GM21576 (cell line): ENCODE results near the gene IRF2BP2.

Experiments used
- ATAC-seq: cut with Tn5 transposase; IDR thresholded peaks from one replicate; pipeline ENCODE4 v1.9.1; 2021; ENCODE audit warnings: mild to moderate bottlenecking, moderate library complexity; ENCODE audit not compliant: unreplicated experiment

Gene IRF2BP2

GRCh38 chr1:234614081-234614489, 4.1 kb upstream of the IRF2BP2 start:
- no peak for ATAC-seq

DNA sequence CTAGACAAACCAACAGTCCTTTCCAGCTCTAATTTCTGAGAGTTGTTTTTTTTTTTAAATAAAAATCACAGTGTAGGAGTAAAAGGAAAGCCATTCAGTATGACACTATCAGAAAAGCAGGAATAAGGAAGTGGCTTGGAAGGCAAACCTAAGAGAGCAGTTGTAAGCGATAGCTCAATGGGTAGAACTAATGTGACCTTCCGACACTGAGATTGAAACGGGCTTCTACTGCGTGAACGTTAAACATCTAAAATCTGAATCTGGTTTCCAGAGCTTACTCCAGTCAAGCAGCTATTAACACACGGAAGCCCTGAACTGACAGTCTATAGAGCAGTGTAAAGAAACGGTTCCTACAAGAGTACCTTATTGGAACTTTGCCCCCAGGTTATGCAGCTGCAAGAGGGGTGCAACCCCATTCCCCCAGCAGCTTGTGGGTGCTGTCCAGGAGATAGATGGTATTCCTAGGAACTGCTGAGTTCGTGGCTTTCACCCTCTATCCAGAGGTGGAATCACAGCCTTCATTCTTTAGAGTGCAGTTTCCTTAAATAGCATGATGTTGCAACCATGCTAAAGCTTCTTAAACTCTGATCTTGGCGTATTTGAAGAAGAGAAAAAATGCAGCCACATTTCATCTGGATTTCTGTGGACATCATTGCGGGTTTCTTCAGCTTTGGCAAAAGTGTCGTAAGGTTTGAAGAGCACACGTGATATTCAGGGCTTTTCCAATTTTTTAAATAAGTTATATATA, 3.3 kb upstream of the IRF2BP2 start:
- ATAC-seq = no peak

- peak; percentile 30 for ATAC-seq
Observed at GRCh38 chr1:234612352-234613127, 2.6 kb upstream of the IRF2BP2 start.

- no peak for ATAC-seq
Observed at GRCh38 chr1:234611847-234612351, 1.9 kb upstream of the IRF2BP2 start.

GRCh38 chr1:234611225-234611846, 1.4 kb upstream of the IRF2BP2 start:
- peak; percentile 17 for ATAC-seq

GRCh38 chr1:234610666-234611224, 767 bp upstream of the IRF2BP2 start:
- peak; percentile 40 for ATAC-seq

- no peak for ATAC-seq
Observed at GRCh38 chr1:234609691-234610042, 311 bp downstream of the IRF2BP2 start.

DNA sequence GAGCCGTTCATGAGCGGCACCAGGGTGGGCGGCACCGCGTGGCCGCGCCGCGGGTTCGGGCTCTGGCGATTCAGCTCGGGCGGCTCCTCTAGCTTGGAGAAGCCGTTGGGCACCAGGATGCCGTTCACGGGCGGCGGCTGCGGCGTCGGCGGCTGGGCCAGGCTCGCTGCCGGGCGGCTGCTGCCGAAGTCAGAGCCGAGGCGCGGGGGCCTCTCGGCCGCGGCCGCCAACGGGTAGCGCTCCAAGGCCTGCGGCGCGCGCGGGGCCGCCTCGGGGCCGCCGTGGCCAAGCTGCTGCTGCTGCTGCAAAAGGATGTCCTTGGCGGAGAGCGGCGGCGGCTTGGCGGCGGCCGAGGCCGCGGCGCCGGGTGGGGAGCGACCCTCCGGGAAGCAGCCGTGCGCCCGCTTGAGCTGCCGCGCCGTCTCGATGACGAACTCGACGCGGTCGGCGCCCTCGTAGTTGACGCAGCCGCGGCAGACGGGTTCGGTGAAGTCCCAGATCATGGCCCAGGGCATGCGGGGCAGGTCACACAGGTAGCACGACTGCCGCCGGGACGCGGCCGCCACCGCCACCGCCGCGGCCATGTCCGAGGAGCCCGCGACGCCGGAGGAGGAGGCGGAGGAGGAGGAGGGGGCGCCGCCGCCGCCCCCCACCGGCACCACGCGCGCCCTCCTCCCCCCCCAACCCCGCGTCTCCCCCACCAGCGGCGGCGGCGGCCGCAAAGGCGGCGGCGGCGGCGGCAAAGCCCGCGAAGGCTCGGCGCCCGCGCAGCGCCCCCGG, 877 bp downstream of the IRF2BP2 start:
- no peak for ATAC-seq

DNA sequence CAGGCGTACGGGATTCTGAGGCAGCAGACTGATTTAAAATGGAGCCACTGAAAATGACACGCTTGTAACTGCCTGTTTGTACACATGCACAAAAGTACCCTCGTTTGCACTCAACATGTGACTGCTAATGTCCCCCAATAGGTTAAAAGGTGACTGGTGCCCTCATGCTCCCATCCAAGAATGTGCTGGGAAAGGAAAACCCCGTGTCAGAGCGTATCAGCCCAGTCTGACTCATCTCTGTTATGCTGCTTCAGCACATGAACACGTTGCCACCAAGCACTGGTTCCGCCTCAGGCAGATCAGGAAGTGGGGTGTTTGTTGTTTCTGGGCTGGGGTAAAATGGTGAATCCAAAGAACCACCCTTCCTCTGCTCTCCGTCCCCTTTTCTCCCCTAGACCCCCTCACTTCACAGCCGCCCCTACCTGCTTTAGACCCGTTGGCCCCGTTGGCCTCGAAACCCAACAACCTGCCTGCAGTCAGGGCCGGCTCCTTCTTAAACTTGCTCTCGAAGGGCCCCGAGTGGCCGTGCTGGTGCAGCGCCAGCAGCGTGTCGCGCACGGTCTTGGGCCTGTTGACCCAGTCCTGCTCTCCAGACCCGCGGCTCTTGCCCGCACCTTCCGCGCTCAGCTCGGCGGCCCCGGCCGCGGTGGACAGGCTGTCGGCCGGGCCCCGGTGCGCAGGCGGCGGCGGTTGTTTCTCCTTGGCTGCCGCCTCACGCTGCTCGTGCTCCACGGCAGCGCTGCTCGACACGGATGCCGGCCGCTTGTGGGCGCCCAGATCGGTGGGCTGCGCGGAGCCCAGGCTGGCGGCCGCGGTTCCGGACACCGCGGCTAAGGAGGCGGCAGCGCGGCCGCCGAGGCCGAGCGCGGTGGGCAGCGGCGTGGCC, 1.7 kb downstream of the IRF2BP2 start:
- ATAC-seq = peak; percentile 21

DNA sequence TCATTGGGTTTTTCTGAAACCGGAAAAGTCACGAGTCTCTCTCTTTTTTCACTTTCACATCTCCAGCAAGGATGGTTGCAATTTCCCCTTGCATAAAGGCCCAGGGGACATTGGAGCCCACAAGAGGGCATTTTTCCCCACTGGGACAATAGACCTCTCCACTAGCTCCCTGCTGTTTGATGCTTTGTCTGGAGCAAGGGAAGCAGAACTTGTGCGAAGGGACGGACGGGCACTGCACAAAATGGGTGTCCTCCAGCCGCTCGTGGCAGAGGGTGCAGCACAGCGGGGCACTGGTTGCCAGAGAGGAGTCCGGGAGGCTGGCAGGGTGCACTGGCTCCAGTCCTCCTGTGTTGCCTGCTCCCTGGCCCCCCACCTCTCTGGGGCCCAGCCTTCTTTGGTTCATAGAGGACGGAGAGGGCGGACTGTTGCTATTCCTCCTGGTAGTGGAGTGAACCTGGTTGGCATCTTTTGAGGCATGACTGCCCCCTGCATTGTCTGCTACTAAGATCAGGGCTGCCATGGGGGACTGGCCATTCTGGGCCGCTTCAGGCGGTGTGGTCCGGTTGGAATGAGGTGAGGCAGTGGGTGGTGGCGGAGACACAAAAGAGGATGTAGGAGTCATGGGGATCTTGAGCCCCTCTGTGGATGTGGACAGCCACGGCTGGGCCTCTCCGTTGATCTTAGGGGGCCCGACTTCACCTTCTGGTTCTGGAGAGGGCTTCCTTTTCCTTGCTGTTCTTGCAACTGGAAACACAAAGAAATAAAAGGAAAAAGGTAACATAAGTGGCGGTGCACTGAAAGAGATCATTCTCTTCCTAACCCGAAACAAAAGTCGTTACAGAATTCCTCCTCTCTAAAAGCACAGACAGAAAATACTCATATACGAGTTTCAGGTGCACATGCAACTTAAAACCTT, 2.6 kb downstream of the IRF2BP2 start:
- ATAC-seq = no peak

GRCh38 chr1:234606784-234607108, 3.2 kb downstream of the IRF2BP2 start:
- no peak for ATAC-seq

GRCh38 chr1:234605983-234606783, 3.8 kb downstream of the IRF2BP2 start:
- no peak for ATAC-seq

DNA sequence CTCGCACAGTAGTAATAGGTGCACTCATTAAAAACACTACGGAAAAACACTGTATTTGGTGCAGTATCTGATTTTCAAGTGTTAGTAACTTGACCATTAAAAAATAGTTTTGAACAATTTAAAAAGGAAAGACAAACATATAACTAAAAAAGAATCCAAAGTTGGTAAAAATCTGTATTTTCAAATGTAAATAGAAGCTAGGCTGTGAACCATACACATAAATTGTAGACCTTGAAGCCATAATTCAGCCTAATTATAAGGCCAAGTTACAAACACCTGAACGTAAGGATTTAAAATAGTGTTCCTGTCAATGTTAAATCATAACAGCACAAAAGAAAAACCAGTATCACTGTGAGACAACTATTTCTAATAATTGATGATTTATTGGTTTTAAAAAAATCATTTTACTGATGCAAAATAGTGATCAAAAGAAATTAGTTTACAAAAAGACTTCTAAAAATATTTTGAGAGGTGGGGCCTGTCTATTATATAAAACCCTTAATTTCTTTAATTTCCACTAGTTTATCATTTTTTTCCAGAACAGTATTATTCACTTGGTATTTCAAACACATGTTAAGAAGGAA, 4.5 kb downstream of the IRF2BP2 start:
- no peak for ATAC-seq

DNA sequence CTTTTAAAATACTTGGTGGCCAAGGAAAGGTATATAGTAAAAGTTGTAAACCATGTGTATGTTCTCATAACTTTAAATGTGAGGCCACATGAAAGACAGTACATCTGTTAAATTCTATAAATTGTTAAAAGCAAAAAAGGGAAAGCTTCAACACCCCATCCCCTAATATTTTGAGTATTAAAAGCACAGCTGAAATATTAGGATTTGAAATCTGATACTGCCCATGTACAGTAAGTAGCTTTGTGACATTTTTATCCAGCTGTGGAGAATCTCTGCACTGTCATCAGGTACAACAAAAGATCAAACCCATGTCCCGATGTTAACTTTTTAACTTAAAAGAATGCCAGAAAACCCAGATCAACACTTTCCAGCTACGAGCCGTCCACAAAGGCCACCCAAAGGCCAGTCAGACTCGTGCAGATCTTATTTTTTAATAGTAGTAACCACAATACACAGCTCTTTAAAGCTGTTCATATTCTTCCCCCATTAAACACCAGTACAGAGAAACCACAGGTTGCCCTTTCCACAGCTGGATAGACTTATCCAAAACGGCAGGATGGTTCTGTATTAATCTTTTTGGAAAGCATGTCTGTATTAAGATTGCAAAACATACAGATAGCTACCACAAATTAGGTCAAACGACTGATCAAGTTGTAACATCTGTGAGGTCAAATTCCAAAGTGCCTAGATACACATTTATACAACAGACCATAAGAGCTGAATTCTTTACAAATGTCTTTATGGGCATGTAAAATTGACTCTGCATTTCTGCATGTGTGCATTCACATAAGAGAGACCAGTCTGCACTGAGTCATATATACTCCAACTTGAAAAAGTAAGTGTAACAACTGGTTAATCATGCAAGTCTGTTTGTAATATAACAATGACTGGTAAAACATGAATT, 5.2 kb downstream of the IRF2BP2 start:
- no peak for ATAC-seq

- ATAC-seq = no peak
Observed at GRCh38 chr1:234603221-234604204, 6.5 kb downstream of the IRF2BP2 start.
